NCI-H2107 treated with DMSO at 0.1 percent for 48 hours (cell line): ENCODE measurements around the gene ARID5B.
"Not testable (repeated sequence)": the region's sequence is repeated elsewhere in the genome, so short reads cannot be mapped to it uniquely, and the experiment has no call there.

Source experiments
- DNase-seq: peaks from one replicate; lab custom pipeline; 2025; ENCODE audit not compliant: unreplicated experiment; lab: John Stamatoyannopoulos, UW

Gene ARID5B

DNA sequence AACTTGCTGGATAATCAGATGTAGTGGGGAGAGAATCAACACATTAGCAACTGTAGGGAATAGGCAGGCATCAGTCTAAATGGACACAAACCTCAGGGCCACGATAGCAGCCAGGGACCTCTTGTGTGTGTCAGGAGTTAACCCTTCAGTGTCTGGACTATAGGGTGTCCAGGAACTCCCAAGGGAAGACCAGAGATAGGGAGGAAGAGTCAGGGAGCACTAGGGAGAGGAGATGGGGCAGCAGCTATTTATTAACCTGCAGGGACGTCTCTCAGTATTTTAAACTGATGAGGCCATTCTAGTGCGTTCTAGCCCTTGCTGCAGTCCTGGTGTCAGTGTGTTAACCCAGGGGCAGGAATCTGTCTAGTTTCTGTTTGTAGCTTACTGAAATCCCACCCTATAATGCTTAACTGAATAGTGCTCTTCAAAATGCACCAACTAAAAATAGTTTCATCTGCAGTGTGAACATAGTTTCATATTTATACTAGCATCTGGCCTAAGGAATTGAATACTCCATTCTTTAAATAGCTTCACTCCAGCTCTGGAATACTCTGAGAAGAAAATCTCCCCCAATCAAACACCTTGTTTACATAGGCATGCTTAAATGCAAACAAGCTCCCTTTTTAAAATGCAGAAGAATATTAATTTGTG lies 62.7 kb downstream of the ARID5B start:
- DNase-seq, result no peak

- DNase-seq, result no peak
These were observed 63.6 kb downstream of the ARID5B start for GRCh38 chr10:61964949-61965702.

- DNase-seq, result no peak
These were observed 64.3 kb downstream of the ARID5B start for GRCh38 chr10:61965703-61966395.

GRCh38 chr10:61967298-61967697 lies 65.8 kb downstream of the ARID5B start:
- DNase-seq, result no peak

DNA sequence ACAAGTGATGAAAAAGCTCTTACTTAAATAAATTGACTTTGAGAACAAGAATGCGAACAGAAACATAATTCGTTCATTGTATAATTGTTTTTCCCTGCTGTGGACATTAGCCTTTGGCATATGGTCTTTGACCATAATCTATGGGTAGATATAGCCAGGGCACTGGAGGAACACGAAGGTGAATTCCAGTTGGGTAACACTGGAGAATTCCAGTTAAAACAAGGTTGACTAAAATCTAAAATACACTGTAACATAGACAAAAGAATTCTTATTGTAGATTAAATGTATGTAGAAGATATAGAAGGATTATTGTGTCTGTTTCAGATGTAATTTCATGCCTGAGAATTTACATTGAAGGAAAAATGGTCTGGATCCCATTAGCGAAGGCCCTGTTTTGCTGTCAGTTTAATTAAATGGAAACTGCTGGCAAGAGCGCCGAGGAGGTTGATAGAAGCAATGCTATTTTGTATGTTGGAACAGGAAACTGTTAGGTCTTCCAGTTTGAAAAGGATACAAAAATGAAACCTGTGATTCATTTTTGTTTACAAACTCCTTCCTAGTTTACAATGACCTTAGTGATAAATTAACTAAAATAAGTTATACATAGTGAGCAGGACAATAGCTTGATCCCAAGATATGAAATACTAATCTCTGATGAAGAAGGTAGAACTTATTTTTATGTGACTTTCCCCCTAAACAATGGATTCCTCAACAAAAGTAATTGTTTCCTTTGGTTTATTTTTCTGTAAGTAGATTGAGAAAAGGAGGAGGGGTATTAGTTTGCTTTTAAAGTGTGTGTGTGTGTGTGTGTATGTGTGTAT lies 68.9 kb downstream of the ARID5B start:
- DNase-seq, result no peak

DNA sequence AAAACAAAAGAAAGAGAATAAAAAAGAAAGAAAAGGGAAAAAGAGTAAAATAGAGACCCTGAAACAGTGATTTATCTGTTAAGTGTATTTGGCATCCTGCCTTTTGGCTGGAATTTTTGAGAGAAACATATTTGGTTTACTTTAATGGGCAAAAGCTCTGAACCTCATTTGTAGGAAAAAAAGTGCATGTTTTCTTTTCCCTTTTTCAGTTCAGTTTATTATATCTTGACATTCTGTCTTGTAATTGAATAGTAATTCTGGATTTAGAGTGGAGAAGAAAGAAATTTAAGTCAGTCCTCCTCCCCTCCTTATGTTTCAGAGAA lies 69.5 kb downstream of the ARID5B start:
- DNase-seq, result no peak

GRCh38 chr10:61973169-61973568 lies 71.7 kb downstream of the ARID5B start:
- DNase-seq, result no peak

GRCh38 chr10:61973906-61974305 lies 72.4 kb downstream of the ARID5B start:
- DNase-seq, result no peak

DNA sequence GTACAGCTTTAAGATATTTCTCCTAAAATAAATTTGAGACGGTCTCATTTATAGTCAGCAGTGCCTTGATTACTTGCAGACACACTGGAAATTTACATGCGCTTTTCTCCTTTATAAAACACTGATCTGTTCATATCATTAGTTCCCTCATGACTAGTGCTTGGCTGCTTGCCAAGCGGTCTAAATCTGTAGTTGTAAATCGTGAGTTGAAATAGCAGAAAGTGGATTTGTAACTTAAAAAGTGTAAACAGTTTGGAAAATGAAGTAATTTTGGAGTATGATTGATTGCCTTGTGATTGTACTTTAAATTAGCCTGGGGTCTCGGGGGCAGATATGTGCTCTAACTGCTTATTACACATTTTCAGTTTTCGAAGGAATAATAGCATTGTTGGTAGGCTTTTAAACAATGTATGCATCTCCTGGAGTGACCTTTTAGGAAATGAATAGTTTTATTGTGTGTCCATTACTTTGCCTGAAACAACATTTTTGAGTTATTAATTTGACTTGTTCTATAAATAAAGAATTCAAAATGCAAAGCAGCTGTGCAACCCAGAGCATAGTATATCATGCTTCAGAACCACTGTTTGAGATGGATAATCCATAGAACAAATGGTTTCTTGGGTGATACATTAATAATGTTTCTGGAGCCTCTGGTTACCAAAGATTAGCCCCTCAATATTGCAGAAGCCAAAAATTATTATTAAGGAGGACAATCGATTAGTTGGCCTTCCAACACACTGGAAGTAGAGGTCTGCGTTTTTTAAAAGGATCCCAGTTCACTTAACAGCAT lies 73.3 kb downstream of the ARID5B start:
- no peak for DNase-seq

DNA sequence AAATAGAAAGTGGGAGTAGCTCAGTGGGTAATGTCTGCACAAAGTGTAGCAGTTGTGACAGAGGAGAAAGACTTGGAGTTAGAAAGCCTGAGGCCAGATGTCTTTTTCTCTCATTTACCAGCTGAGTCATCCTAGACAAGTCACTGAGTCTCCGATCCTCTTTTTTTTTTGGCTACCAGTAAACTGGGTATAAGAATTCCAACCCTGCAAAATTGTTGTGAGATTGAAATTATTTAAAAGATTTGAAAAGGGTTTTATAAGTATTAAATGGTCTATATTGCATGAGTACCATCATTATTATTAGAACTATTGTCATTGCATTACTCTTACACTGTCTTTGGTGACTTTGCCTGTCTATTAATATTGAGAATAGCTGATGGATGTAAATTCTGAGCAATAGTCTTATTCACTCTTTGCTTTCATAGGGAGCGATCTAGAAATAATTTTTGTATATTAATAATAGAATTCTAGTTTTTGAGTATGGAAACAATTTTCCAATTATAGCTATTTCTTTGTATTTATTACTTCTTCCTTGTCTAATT lies 74.0 kb downstream of the ARID5B start:
- DNase-seq, result no peak

- not testable (repeated sequence) for DNase-seq
These were observed 75.6 kb downstream of the ARID5B start for GRCh38 chr10:61976951-61977721.

GRCh38 chr10:61978965-61979364 lies 77.5 kb downstream of the ARID5B start:
- DNase-seq, result no peak

DNA sequence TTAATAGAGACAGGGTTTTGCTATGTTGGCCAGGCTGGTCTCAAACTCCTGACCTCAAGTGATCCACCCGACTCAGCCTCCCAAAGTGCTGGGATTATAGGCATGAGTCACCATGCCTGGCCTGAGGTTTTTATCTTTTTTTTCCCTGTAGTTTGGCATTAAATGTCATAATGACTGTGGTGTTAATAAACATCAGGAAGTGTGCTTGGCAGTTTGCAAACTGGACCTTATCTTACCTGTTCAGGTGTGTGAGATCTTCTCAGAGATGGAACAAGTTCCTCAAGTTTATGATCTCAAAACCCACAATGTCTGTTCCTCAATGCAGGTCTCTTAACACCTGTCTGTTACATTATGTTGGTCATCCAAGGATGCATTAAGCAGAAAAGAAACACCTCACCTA lies 80.0 kb downstream of the ARID5B start:
- no peak for DNase-seq

GRCh38 chr10:61983255-61983654 lies 81.8 kb downstream of the ARID5B start:
- DNase-seq, result no peak

- DNase-seq, result no peak
These were observed 83.4 kb downstream of the ARID5B start for GRCh38 chr10:61984803-61985418.

DNA sequence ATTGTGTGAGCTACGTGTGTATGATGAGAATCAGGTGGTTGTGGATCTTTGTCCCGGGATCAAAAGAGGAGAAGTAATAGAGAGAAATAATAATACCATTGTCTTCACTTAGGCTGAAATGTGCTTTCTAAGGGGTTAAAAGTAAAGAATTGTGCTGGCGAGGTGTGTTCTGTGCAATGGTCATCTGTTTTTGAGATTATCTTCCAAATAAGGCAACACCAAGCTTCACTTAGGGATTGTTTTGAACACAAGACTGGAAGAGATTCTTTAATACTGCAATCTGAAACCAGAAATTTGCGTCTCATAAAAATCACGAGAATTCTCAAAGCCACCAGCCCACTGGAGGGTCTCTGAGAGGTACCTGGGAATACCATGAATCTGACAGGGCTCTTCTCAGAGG lies 84.2 kb downstream of the ARID5B start:
- no peak for DNase-seq

- DNase-seq, result no peak
These were observed 84.9 kb downstream of the ARID5B start for GRCh38 chr10:61986382-61986781.

- DNase-seq, result no peak
These were observed 85.4 kb downstream of the ARID5B start for GRCh38 chr10:61986788-61987492.

- DNase-seq, result no peak
These were observed 86.0 kb downstream of the ARID5B start for GRCh38 chr10:61987537-61987936.
